Breast epithelium (tissue), 4 donors: ENCODE results near the gene ZDHHC20. TPM values are rescaled to one million over a fixed set of nuclear protein-coding genes. Genes with fewer than 3 reads are reported as not detected.

ENCODE experiments used
- DNase-seq, 2 donors: peaks; one replicate each; pipeline ENCODE4 v3.0.0-alpha.2; 2019; ENCODE audit warnings: low spot score in 2 of 2
- H3K27ac ChIP-seq, 2 donors: fragments of 200-600 bp; sonication (generic) in 1 of 2; one replicate each; pipeline ENCODE4 v1.5.1; 2016 to 2019; ENCODE audit warnings: mild to moderate bottlenecking in 1 of 2
- H3K27me3 ChIP-seq, 2 donors: fragments of 200-600 bp; sonication (generic) in 1 of 2; one replicate each; pipeline versions ENCODE4 v1.5.1 to v1.6.0; 2017 to 2019; ENCODE audit warnings: control low read depth in 1 of 2, mild to moderate bottlenecking in 1 of 2
- H3K36me3 ChIP-seq: fragments of 200-600 bp; one replicate; pipeline ENCODE4 v1.5.1; 2019
- H3K4me1 ChIP-seq, 2 donors: fragments of 200-600 bp; sonication (generic); one replicate each; pipeline ENCODE4 v1.5.1; 2016 to 2019; ENCODE audit warnings: control low read depth in 1 of 2
- H3K4me3 ChIP-seq, 3 donors: fragments of 200-600 bp; sonication (generic); 1 replicate in 2 of 3; 2 replicates in 1 of 3; pipeline ENCODE4 v1.5.1; 2016 to 2019; ENCODE audit warnings: mild to moderate bottlenecking in 3 of 3, moderate library complexity in 2 of 3
- H3K9me3 ChIP-seq, 2 donors: fragments of 200-600 bp; sonication (generic) in 1 of 2; one replicate each; pipeline ENCODE4 v1.5.1; 2016 to 2019; ENCODE audit warnings: control low read depth in 1 of 2
- CTCF ChIP-seq, 3 donors: fragments of 450-650 bp; IDR thresholded peaks; one replicate each; pipeline ENCODE4 v1.5.1; 2016 to 2017; ENCODE audit warnings: antibody characterized with exemption in 3 of 3, mild to moderate bottlenecking in 3 of 3, moderate library complexity in 3 of 3
- POLR2A ChIP-seq: fragments of 450-650 bp; IDR thresholded peaks from one replicate; pipeline ENCODE4 v1.6.1; 2016; ENCODE audit warnings: antibody characterized with exemption, mild to moderate bottlenecking, moderate library complexity
- POLR2AphosphoS5 ChIP-seq, 3 donors: sonication (generic); formaldehyde crosslinking; IDR thresholded peaks; one replicate each; pipeline ENCODE4 v1.6.1; 2017; ENCODE audit warnings: antibody characterized with exemption in 3 of 3
- intact Hi-C: fragments of 100-400 bp; cut with DNase I; formaldehyde crosslinking; loops from one replicate; pipeline ENCODE4 v1.15.1; 2023; ENCODE audit warnings: low total_unique reads
- total RNA-seq, 3 donors: library from RNA; depleted of rRNA; stranded (reverse); fragments of >200 nt; gene quantifications; one replicate each; pipeline ENCODE4 v1.1.0, GENCODE V29; 2016

Gene ZDHHC20
- total RNA-seq, 3 donors from 2014 or later: 50.9 to 79.0 (median 57.7) TPM

GRCh38 chr13:21347753-21348318, 111.3 kb downstream of the ZDHHC20 start:
- Histone ChIP-seq H3K9me3 (no peaks in the 10 kb centered on the region), H3K4me3 (no peak overlapping the region), H3K36me3 (no peaks in the 10 kb centered on the region), H3K4me1 (no peaks in the 10 kb centered on the region), H3K27ac (no peak overlapping the region), H3K27me3 (no peaks in the 10 kb centered on the region)
- intact Hi-C loops: no loop called here
- no peak for DNase-seq
- TF ChIP-seq CTCF (IDR thresholded peaks at IDR 0.05) (no peak), POLR2A (no peak), POLR2AphosphoS5 (IDR thresholded peaks at IDR 0.05) (no peak)

GRCh38 chr13:21344662-21345176, 114.4 kb downstream of the ZDHHC20 start:
- Histone ChIP-seq H3K36me3 (no peaks in the 10 kb centered on the region), H3K9me3 (no peaks in the 10 kb centered on the region), H3K4me1 (no peaks in the 10 kb centered on the region), H3K27me3 (no peaks in the 10 kb centered on the region), H3K27ac (no peak overlapping the region), H3K4me3 (no peak overlapping the region)
- intact Hi-C loops: no loop called here
- TF ChIP-seq POLR2A: no peak
- TF ChIP-seq POLR2AphosphoS5 (IDR thresholded peaks at IDR 0.05): no peak
- no peak for TF ChIP-seq CTCF (IDR thresholded peaks at IDR 0.05)
- no peak for DNase-seq

GRCh38 chr13:21343659-21344058, 115.4 kb downstream of the ZDHHC20 start:
- Histone ChIP-seq H3K27me3 (no peaks in the 10 kb centered on the region), H3K27ac (no peak overlapping the region), H3K4me1 (no peaks in the 10 kb centered on the region), H3K9me3 (no peaks in the 10 kb centered on the region), H3K36me3 (no peaks in the 10 kb centered on the region), H3K4me3 (no peak overlapping the region)
- intact Hi-C loops: no loop called here
- DNase-seq: no peak
- TF ChIP-seq POLR2A: no peak
- no peak for TF ChIP-seq CTCF (IDR thresholded peaks at IDR 0.05)
- TF ChIP-seq POLR2AphosphoS5 (IDR thresholded peaks at IDR 0.05): no peak

- TF ChIP-seq POLR2AphosphoS5 (IDR thresholded peaks at IDR 0.05): no peak
- TF ChIP-seq POLR2A: no peak
- no peak for TF ChIP-seq CTCF (IDR thresholded peaks at IDR 0.05)
- intact Hi-C loops: no loop called here
- no peak for DNase-seq
- no peaks in the 10 kb centered on the region for H3K9me3 ChIP-seq
- no peaks in the 10 kb centered on the region for H3K27me3 ChIP-seq
- no peaks in the 10 kb centered on the region for H3K36me3 ChIP-seq
- H3K4me3 ChIP-seq: no peak overlapping the region
- no peaks in the 10 kb centered on the region for H3K4me1 ChIP-seq
- H3K27ac ChIP-seq: no peak overlapping the region
Measured at GRCh38 chr13:21342699-21343442, 116.2 kb downstream of the ZDHHC20 start.
